BLaER1 (cell line): ENCODE measurements around the gene LRRC55.

Experiments used
- H3K27ac ChIP-seq: shearing (Covaris generic); formaldehyde crosslinking; 2 replicates; pipeline ENCODE4 v1.8.1; 2022
- H3K27me3 ChIP-seq: shearing (Covaris generic); formaldehyde crosslinking; 2 replicates; pipeline ENCODE4 v1.8.1; 2022
- H3K36me3 ChIP-seq: shearing (Covaris generic); formaldehyde crosslinking; 2 replicates; pipeline ENCODE4 v1.8.1; 2022
- H3K4me1 ChIP-seq: shearing (Covaris generic); formaldehyde crosslinking; 2 replicates; pipeline ENCODE4 v1.8.1; 2022
- H3K4me2 ChIP-seq: shearing (Covaris generic); formaldehyde crosslinking; 2 replicates; pipeline ENCODE4 v1.8.1; 2022
- H3K4me3 ChIP-seq: shearing (Covaris generic); formaldehyde crosslinking; 2 replicates; pipeline ENCODE4 v1.8.1; 2022
- H3K9ac ChIP-seq: shearing (Covaris generic); formaldehyde crosslinking; 2 replicates; pipeline ENCODE4 v1.8.1; 2022
- H3K9me3 ChIP-seq: shearing (Covaris generic); formaldehyde crosslinking; 2 replicates; pipeline ENCODE4 v1.8.1; 2022
- H4K20me1 ChIP-seq: shearing (Covaris generic); formaldehyde crosslinking; 2 replicates; pipeline ENCODE4 v1.8.1; 2022
- Cebpa-rat ChIP-seq: shearing (Covaris generic); IDR thresholded peaks from 2 replicates; pipeline ENCODE4 v1.8.1; 2022

Gene LRRC55, protein sequence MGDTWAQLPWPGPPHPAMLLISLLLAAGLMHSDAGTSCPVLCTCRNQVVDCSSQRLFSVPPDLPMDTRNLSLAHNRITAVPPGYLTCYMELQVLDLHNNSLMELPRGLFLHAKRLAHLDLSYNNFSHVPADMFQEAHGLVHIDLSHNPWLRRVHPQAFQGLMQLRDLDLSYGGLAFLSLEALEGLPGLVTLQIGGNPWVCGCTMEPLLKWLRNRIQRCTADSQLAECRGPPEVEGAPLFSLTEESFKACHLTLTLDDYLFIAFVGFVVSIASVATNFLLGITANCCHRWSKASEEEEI

DNA sequence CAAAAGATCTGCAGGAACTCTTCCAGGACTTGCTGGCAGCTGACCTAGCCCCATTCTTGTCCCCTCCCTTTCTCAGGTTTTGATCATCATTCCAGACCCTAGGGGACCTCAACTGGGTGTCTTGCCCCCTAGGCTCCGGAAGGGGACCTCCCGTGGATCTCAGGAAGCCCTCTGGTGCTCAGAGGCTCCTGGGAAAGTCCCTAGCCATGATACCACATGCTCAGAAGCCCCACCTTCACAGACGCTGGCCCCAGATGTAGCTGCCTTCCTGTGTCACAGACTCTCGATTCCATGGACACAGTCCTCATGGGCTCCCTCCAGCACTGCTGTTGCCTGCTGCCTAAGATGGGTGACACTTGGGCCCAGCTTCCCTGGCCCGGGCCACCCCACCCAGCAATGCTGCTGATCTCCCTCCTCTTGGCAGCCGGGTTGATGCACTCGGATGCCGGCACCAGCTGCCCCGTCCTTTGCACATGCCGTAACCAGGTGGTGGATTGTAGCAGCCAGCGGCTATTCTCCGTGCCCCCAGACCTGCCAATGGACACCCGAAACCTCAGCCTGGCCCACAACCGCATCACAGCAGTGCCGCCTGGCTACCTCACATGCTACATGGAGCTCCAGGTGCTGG, at the start of gene LRRC55:
LRRC55 (plus strand) TSS at position 276 of the 628 bp plus-strand sequence; CDS start at position 346, 70 bp downstream.
- TF ChIP-seq Cebpa-rat, result no peak
- Histone ChIP-seq H3K27ac (no peak within 1 kb of the TSS), H3K4me3 (no peak within 1 kb of the TSS), H3K4me2 (no peak within 1 kb of the TSS), H3K36me3 (no peaks in the 10 kb centered on the region), H3K9ac (no peak within 1 kb of the TSS), H3K9me3 (peaks cover 6% of the 10 kb centered on the region), H4K20me1 (no peaks in the 10 kb centered on the region), H3K4me1 (peaks cover 7% of the 10 kb centered on the region), H3K27me3 (no peaks in the 10 kb centered on the region)

DNA sequence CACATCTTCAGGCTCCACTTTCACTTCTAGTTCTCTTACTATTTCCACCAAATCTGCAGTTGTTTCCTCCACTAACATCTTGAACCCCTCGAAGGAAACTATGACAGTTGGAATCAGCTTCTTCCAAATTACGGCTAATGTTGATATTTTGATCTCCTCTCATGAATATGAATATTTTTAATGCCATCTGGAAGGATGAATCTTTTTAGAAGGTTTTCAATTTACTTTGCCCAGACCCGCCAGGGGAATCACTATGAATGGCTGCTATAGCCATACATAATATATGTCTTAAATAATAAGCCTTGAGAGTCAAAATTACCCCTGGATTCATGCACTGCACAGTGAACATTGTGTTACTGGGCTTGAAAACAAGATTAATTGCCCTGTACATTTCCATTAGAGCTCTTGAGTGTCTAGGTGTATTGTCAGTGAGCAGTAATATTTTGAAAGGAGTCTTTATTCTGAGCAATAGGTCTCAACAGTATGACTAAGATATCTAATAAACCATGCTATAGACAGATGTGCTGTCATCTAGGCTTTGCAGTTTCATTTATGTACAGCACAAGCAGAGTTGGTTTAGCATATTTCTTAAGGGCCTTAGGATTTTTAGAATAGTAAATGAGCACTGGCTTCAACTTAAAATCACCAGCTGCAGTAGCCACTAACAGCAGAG, 48.3 kb upstream of the LRRC55 start:
- no peak for TF ChIP-seq Cebpa-rat
- Histone ChIP-seq H3K36me3 (no peaks in the 10 kb centered on the region), H3K4me2 (no peak overlapping the region), H3K9ac (no peak overlapping the region), H3K4me1 (no peaks in the 10 kb centered on the region), H4K20me1 (no peaks in the 10 kb centered on the region), H3K9me3 (no peaks in the 10 kb centered on the region), H3K4me3 (no peak overlapping the region), H3K27me3 (no peaks in the 10 kb centered on the region), H3K27ac (no peak overlapping the region)

GRCh38 chr11:57134284-57134683, 47.5 kb upstream of the LRRC55 start:
- no peaks in the 10 kb centered on the region for H4K20me1 ChIP-seq
- H3K27me3 ChIP-seq, result no peaks in the 10 kb centered on the region
- H3K27ac ChIP-seq, result no peak overlapping the region
- H3K36me3 ChIP-seq, result no peaks in the 10 kb centered on the region
- no peaks in the 10 kb centered on the region for H3K9me3 ChIP-seq
- no peaks in the 10 kb centered on the region for H3K4me1 ChIP-seq
- no peak for TF ChIP-seq Cebpa-rat
- no peak overlapping the region for H3K4me2 ChIP-seq
- H3K9ac ChIP-seq, result no peak overlapping the region
- no peak overlapping the region for H3K4me3 ChIP-seq

DNA sequence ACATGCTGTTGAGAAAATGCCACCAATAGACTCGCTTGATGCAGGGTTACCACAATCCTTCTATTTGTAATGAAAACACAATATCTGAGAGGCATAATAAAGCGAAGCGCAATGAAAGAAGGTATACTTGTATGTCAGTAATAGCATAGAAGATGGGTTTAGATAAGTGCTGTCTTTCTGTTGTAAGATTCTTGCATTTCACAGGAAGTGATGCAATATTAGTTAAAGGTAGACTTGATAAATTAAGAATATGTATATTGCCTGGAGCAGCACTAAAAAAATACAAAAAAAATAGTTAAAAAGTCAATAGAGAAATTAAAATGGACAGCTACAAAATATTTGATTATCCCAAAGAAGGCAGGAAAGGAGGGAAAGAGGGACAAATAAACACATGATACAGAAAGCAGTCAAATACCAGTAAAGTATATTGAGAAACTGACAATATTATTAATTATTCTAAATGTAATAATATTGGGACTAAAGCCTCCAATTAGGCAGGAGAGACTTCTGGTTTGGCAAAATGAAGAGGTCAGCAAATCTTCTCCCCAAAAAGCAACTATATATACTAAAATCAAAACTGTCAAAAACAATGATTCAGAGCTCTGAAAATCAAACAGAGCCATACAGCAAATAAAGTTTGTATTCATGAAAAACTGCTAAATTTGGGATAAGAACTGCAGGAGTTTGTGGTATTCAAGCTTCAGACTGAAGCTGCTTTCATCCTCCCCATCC, 46.6 kb upstream of the LRRC55 start:
- H3K9ac ChIP-seq, result no peak overlapping the region
- H3K4me1 ChIP-seq, result no peaks in the 10 kb centered on the region
- no peak overlapping the region for H3K4me2 ChIP-seq
- no peaks in the 10 kb centered on the region for H3K36me3 ChIP-seq
- H3K27me3 ChIP-seq, result no peaks in the 10 kb centered on the region
- H3K9me3 ChIP-seq, result no peaks in the 10 kb centered on the region
- no peak for TF ChIP-seq Cebpa-rat
- H3K27ac ChIP-seq, result no peak overlapping the region
- no peaks in the 10 kb centered on the region for H4K20me1 ChIP-seq
- H3K4me3 ChIP-seq, result no peak overlapping the region

DNA sequence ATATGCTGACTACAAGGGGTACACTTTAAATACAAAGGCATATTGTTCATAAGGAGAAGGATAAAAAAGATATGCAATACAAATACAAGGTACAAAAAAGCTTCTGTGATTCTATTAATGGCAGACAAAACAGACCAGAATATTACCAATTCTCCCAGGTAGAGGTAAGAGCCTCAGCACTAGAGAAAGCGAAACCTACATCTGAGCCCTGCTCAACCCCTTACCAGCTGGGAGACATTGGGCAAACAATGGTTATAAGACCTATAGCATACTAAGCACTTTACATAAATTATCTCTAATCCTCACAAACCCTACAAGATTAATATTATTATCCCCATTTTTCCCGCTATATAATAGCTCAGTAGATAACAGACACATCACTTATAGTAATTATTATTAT, 41.2 kb upstream of the LRRC55 start:
- Histone ChIP-seq H3K27me3 (no peaks in the 10 kb centered on the region), H3K9ac (no peak overlapping the region), H3K4me2 (no peak overlapping the region), H3K36me3 (no peaks in the 10 kb centered on the region), H3K4me3 (no peak overlapping the region), H3K27ac (no peak overlapping the region), H4K20me1 (no peaks in the 10 kb centered on the region), H3K4me1 (no peaks in the 10 kb centered on the region), H3K9me3 (no peaks in the 10 kb centered on the region)
- TF ChIP-seq Cebpa-rat, result no peak

GRCh38 chr11:57143459-57143858, 38.3 kb upstream of the LRRC55 start:
- H3K36me3 ChIP-seq, result no peaks in the 10 kb centered on the region
- H3K9me3 ChIP-seq, result no peaks in the 10 kb centered on the region
- H3K4me1 ChIP-seq, result no peaks in the 10 kb centered on the region
- TF ChIP-seq Cebpa-rat, result no peak
- H3K4me3 ChIP-seq, result no peak overlapping the region
- no peaks in the 10 kb centered on the region for H3K27me3 ChIP-seq
- H3K27ac ChIP-seq, result no peak overlapping the region
- no peak overlapping the region for H3K4me2 ChIP-seq
- H4K20me1 ChIP-seq, result no peaks in the 10 kb centered on the region
- no peak overlapping the region for H3K9ac ChIP-seq

- H3K27me3 ChIP-seq, result no peaks in the 10 kb centered on the region
- H3K27ac ChIP-seq, result no peak overlapping the region
- no peak overlapping the region for H3K4me2 ChIP-seq
- no peak for TF ChIP-seq Cebpa-rat
- H3K9ac ChIP-seq, result no peak overlapping the region
- H3K4me3 ChIP-seq, result no peak overlapping the region
- H3K4me1 ChIP-seq, result no peaks in the 10 kb centered on the region
- no peaks in the 10 kb centered on the region for H3K9me3 ChIP-seq
- H3K36me3 ChIP-seq, result no peaks in the 10 kb centered on the region
- no peaks in the 10 kb centered on the region for H4K20me1 ChIP-seq
Measured at GRCh38 chr11:57144075-57144474, 37.7 kb upstream of the LRRC55 start.

GRCh38 chr11:57144531-57145320, 37.0 kb upstream of the LRRC55 start:
- H3K27ac ChIP-seq, result no peak overlapping the region
- H3K27me3 ChIP-seq, result no peaks in the 10 kb centered on the region
- no peak for TF ChIP-seq Cebpa-rat
- no peak overlapping the region for H3K9ac ChIP-seq
- no peak overlapping the region for H3K4me3 ChIP-seq
- H3K4me1 ChIP-seq, result no peaks in the 10 kb centered on the region
- H4K20me1 ChIP-seq, result no peaks in the 10 kb centered on the region
- H3K9me3 ChIP-seq, result no peaks in the 10 kb centered on the region
- no peak overlapping the region for H3K4me2 ChIP-seq
- no peaks in the 10 kb centered on the region for H3K36me3 ChIP-seq

DNA sequence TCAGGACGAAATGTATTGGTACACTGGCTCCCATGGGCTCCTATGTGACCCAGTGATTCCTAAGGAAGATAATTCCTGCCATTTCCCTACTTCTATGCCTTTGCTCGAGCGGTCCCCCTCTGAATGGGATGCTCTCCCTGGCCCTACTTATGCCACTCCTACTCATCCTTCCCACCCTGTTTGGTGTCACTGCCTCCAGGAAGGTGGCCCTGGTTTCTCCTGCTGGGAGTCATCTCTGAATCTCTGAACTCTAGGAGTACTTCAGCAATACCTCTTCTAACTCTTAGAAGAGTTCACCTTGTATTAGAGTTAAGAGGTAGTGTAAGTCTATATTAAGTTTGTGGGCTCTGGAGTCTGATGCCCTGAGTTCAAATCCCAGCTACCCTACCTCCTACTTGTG, 35.5 kb upstream of the LRRC55 start:
- H3K27ac ChIP-seq, result no peak overlapping the region

More for the DNA sequence above, 35.5 kb upstream of the LRRC55 start:
- no peaks in the 10 kb centered on the region for H3K36me3 ChIP-seq
- H4K20me1 ChIP-seq, result no peaks in the 10 kb centered on the region
- no peak for TF ChIP-seq Cebpa-rat
- no peak overlapping the region for H3K4me3 ChIP-seq
- H3K9me3 ChIP-seq, result no peaks in the 10 kb centered on the region
- no peaks in the 10 kb centered on the region for H3K27me3 ChIP-seq
- H3K4me1 ChIP-seq, result no peaks in the 10 kb centered on the region
- H3K9ac ChIP-seq, result no peak overlapping the region
- H3K4me2 ChIP-seq, result no peak overlapping the region
